ENCODE results near the gene QRFPR.
"Not testable (repeated sequence)": the region's sequence is repeated elsewhere in the genome, so short reads cannot be mapped to it uniquely, and the experiment has no call there.

QRFPR gene

DNA sequence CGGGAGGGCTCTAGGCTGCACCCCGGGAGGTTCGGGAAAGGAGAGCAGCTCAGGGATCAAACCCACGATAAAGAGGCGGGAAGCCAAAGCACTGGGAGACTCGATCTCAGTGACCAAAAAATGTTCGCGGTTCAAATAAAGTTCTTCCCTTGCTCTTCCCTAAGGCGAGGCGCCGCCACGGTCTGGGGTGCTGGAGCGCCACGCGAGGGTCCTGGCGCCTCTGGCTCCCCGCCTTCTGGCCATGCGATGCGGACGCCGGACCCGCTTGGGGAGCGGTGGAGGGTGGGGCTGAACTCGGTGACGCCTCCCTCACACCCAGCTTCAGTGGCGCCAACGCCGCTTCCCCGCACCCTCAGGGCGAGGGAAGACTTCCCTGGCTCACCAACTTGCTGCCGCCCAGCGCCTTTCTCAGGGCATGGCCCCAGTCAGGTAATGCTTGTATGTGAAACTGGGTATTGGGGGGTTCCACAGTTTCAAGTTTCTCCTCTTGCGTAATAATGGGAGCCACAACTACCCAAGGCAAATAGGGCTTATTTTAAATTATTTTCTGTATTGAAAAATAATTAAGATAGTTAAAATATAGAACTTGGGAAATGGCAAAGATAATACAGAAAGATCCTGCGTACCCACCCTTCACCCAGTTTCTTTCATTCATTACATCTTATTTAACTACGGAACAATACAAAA is at the start of gene QRFPR:
QRFPR (minus strand) TSS at position 243 of the 687 bp plus-strand sequence. CDS start 371 bp downstream, outside the sequence.
- no peak for DNase-seq

DNA sequence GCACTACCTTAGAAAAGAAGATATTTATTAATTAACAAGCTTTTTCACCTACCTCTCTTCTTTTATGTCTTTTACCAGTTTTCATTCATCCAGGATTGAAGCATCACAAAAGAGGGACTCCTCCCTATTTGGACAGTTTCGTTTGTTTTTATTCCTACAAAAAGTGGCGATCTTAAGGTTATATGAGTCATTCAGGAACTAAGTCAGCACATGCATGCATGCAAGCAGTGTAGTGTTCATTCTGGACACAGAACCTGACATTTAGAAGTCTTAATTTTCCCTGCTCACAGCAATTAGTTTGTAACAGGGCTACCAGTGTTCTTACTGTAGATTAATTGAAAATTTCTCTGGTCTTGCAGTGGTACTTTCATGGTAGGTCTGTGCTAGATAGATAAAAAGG is 47.9 kb upstream of the QRFPR start:
- DNase-seq, result no peak

- DNase-seq, result no peak
These were observed 40.8 kb upstream of the QRFPR start for GRCh38 chr4:121421594-121421993.

- no peak for DNase-seq
These were observed 30.4 kb upstream of the QRFPR start for GRCh38 chr4:121411151-121411744.

- not testable (repeated sequence) for DNase-seq
These were observed 27.7 kb upstream of the QRFPR start for GRCh38 chr4:121408567-121408966.

- no peak for DNase-seq
These were observed 19.8 kb upstream of the QRFPR start for GRCh38 chr4:121400632-121401031.

DNA sequence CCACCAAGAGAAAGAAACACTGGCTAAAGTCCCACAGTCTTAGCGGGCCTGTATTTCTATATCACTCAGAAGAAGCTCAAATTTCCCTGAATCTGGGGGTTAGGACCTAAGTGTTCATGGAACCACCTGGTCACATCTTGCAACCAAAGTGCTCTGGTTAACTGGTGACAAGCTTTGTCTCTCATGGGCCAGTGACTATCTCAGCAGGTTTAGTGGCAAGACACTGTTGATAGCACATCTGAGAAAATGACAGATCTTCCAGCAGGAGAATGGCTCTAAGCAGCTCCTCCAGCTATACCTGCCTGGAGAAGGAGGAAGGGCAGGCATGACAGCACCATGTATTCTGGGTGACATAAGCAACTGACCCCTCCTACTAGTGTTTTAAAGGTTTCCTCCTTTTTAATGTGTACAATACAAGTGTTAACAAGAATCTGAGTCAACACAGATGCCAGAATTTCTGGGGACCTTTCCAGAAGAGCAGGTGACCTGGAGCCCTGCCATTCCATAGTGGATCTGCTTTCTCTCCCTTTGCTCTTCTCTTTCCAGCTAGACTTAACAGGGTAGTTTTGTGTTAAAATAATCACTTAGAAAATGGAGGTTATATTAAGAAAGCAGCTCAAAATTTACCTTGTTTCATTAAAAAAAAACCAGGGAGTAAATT is 17.3 kb upstream of the QRFPR start:
- DNase-seq, result no peak

GRCh38 chr4:121397434-121397833 is 16.6 kb upstream of the QRFPR start:
- no peak for DNase-seq

DNA sequence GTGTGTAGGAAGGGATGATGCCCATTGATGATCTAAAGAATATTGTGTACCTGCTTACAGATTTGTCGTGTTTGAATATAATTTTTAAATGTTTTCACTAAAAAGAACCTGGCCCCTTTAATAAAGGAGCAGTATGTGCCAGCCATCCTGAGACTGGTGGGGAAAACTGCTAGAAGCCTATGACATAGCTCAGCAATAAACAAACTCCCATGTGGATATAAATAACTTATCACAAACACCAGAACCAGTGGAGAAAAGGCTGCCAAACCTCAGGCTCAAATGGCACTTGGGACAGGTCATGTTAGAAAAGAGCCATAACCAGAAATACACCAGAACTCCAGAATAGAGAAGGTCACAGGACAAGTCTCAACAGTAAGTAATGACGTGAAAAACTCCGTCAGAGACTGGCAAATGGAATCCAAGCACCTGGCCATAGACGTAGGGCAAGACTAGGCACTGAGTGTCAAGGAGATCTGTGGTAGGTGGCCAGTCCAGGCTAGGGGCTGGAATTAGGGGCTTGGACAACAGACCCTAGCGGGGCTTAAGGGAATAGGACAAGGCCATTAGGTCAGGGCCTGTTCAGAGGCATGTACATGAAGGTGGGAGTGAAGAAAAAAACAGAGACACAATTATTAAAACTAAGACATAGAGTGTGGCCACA is 11.7 kb upstream of the QRFPR start:
- DNase-seq, result no peak

- DNase-seq, result no peak
These were observed 9.5 kb upstream of the QRFPR start for GRCh38 chr4:121390335-121390734.

- DNase-seq, result no peak
These were observed 1.5 kb downstream of the QRFPR start for GRCh38 chr4:121379276-121379675.

DNA sequence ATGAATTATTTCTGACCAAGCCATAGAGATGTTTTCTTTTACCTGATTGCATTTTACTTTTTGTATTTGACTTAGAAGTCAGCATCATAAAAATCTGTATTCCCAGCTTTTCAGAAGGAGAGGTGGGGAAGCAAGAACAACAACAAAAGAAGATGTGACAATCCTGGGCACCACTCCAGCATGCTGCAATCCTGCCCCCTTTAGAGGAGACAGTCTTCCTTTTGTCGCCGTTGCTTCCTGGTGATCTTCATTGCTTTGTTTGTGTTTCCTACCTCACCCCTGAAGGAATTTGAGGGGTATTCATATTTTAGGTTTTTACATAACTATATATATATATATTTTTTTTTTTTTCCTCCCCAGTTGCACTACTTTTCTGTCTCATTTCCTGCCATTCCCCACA is 3.7 kb downstream of the QRFPR start:
- DNase-seq, result no peak

DNA sequence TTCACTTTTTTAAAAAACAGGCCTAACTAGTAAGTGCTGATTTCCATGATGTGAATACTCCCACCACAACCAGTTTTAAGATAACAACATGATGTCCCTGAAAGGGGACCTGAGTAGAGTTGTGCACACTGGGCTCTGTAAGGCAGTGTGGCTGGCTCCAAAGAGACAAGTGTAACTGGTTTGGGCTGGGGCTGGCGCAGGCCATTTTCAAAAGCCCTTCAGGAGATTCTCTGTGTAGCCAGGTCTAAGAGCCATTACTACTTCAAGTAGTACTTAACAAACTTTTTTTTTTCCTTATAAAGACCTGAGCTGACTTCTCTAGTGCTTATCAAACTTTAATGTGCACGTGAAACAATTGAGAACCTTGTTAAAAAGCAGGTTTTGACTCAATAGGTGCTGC is 4.3 kb downstream of the QRFPR start:
- no peak for DNase-seq

- no peak for DNase-seq
These were observed 4.7 kb downstream of the QRFPR start for GRCh38 chr4:121376097-121376496.

GRCh38 chr4:121375262-121375661 is 5.6 kb downstream of the QRFPR start:
- no peak for DNase-seq

DNA sequence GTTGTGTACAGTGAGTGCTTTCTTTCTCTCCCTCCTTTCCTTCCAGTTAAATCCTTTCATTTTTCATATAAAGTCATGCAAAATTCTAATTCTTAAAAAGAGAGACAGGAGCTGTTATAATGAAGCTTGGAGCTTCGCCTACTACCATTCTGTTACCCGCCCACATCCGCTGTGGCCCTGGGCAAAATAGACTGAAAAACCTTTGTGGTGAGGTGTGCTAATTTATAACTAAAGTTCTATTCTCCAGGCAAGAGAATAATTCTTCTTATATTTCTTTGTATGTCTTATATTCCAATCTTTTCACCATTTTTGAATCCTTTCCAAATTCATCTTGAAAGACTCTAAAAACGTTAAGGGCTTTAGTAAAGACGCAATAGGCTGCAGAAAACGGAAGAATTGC is 7.0 kb downstream of the QRFPR start:
- DNase-seq, result no peak

DNA sequence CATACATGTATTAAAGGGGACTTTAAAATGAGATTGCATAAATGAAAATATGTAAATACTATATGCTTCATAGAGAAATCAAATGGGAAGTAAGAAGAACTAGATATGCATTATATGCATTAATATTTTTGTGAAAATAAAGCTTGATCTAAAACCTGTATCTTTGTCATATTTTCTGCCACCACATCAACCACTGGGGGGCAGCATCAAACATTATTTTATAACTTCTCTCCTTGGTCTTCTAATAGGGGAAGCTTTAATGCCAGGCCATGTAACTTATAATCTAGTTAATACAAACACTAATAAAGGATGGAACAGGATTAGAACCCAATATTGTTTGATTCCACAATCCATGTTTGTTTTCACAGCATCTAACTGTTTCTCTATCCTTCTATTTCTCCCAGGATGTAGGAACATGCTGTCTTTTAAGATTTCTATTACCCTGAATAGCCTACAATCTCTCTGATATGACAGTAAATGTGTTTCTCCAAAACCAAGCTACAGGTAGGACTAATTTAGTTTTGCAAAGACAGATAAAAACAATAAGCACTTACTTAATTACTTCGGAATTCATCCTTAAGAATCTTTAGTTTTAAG is 10.0 kb downstream of the QRFPR start:
- no peak for DNase-seq

- DNase-seq, result no peak
These were observed 20.3 kb downstream of the QRFPR start for GRCh38 chr4:121360495-121360894.

GRCh38 chr4:121358473-121358872 is 22.3 kb downstream of the QRFPR start:
- DNase-seq, result no peak

- no peak for DNase-seq
These were observed 27.6 kb downstream of the QRFPR start for GRCh38 chr4:121353213-121353612.

DNA sequence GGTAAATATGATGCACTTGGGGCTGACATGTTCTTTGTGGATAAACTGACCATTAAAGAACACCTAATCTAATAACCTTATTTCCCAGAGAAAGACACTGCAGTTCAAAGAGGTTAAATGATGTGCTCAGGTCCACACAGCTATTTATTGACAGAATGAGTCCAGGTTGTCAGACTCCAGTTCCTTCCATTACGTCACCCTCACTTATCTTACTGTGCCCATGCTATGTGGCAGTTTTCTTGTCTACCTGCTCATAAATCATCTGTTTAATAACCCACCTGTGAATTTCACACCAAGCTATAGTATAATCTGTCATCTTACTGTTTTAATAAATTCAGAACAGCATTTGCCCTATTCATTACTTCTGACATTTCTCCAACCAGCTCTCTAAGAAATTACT is 36.7 kb downstream of the QRFPR start:
- no peak for DNase-seq

DNA sequence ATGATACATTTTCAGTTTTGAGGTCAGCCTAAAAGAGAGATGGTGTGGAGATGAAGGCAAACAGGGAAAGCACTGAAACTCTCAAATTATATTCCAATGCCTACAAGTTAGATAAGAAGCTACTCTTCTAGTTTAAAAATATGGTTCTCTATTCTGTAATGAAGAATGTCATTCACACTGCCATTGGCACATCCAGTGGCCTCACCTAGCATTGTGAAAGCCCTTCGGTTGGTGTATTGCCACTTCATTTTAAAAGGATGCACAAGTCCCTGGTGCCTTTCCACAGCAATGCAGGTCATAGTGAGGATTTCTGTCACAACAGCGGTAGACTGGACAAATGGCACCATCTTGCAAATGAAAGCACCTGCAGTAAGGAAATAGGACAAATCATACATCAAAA is 40.6 kb downstream of the QRFPR start:
- no peak for DNase-seq

DNA sequence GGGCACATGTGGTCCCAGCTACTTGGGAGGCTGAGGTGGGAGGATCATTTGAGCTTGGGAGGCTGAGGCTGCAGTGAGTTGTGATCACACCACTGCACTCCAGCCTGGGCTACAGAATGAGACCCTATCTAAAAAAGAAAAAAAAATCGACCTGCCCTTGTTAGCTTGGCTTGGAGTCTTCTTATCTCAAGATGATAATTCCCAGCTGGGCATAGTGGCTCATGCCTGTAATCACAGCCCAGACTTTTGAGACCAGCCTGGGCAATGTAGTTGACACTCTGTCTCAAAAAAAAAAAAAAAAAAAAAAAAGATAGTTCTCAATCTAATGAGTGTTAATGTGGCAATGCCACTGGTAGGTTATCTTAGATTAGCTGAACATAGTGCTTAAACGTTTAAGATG is 41.0 kb downstream of the QRFPR start:
- DNase-seq, result no peak

DNA sequence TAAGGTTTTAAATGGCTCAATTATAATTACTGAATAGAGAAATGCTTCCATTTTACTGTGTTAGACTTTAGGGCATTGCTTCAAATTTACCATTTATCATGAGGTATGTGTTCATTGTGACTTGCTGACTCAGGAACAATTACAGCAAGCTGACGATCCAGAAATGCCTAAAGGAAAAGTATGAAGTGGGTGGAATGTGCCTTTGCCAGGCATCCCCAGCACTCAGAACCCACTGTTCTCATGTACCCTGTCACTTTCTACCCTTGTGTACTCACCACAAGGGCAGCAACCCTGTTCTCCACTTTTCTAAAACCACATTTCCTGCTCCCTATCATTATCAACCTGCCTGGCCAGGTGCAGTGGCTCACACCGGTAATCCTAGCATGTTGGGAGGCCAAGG is 41.5 kb downstream of the QRFPR start:
- DNase-seq, result no peak

Measured in NCI-H2171 (cell line).